GM10266 (cell line): ENCODE data around the gene SCGB1C1.

Source experiments
- DNase-seq: peaks from one replicate; pipeline ENCODE4 v3.0.0; 2012; ENCODE audit errors: extremely low spot score
- CTCF ChIP-seq: IDR thresholded peaks from 2 replicates; pipeline ENCODE4 v1.5.1; 2012; ENCODE audit warnings: mild to moderate bottlenecking, low read depth; ENCODE audit not compliant: control insufficient read depth, insufficient read depth; ENCODE audit errors: missing control alignments

The SCGB1C1 gene

GRCh38 chr11:198236-198806 is 5.4 kb downstream of the SCGB1C1 start:
- TF ChIP-seq CTCF: no peak
- no peak for DNase-seq

GRCh38 chr11:199004-199581 is 6.2 kb downstream of the SCGB1C1 start:
- no peak for TF ChIP-seq CTCF
- DNase-seq: no peak

- DNase-seq: no peak
- TF ChIP-seq CTCF: no peak
These were observed 6.9 kb downstream of the SCGB1C1 start for GRCh38 chr11:199782-200181.

GRCh38 chr11:200224-201003 is 7.5 kb downstream of the SCGB1C1 start:
- DNase-seq: no peak
- no peak for TF ChIP-seq CTCF

- no peak for TF ChIP-seq CTCF
- no peak for DNase-seq
These were observed 9.1 kb downstream of the SCGB1C1 start for GRCh38 chr11:201966-202365.

GRCh38 chr11:202490-202889 is 9.6 kb downstream of the SCGB1C1 start:
- TF ChIP-seq CTCF: no peak
- DNase-seq: no peak

GRCh38 chr11:203056-203944 is 10.4 kb downstream of the SCGB1C1 start:
- no peak for DNase-seq
- TF ChIP-seq CTCF: no peak
